CD14-positive monocyte (primary cell): Measurements from ENCODE around the gene NR2F1. TPM values are rescaled to one million over a fixed set of nuclear protein-coding genes. Genes with fewer than 3 reads are reported as not detected.

ENCODE experiments used
- DNase-seq, 3 donors: peaks; one replicate each; pipeline ENCODE4 v3.0.0-alpha.2; 2011 to 2022
- H2AFZ ChIP-seq: 2 replicates; pipeline ENCODE4 v1.6.0; 2012; ENCODE audit warnings: mild to moderate bottlenecking, low read depth, low read length, inconsistent platforms; ENCODE audit not compliant: insufficient read depth, poor library complexity, severe bottlenecking
- H3K27ac ChIP-seq, 2 donors: 1 replicate in 1 of 2; 2 replicates in 1 of 2; pipeline ENCODE4 v1.5.1; 2012 to 2013; ENCODE audit warnings: low read length in 2 of 2, control low read depth in 1 of 2, inconsistent platforms in 1 of 2, low read depth in 1 of 2, mild to moderate bottlenecking in 1 of 2
- H3K27me3 ChIP-seq, 2 donors: one replicate each; pipeline versions ENCODE4 v1.6.0 to v1.6.1; 2011 to 2013; ENCODE audit warnings: low read length in 2 of 2; ENCODE audit not compliant: control insufficient read depth in 2 of 2, insufficient read depth in 2 of 2
- H3K36me3 ChIP-seq, 2 donors: replicated peaks in 1 of 2; 1 replicate in 1 of 2; 2 replicates in 1 of 2; pipeline versions ENCODE4 v1.5.1 to v1.6.1; 2012 to 2013; ENCODE audit warnings: low read length in 2 of 2, control low read depth in 1 of 2, inconsistent platforms in 1 of 2, mild to moderate bottlenecking in 1 of 2; ENCODE audit not compliant: insufficient read depth in 2 of 2, control insufficient read depth in 1 of 2
- H3K4me1 ChIP-seq, 2 donors: 1 replicate in 1 of 2; 2 replicates in 1 of 2; pipeline versions ENCODE4 v1.5.1 to v1.6.1; 2012 to 2013; ENCODE audit warnings: low read length in 2 of 2, control low read depth in 1 of 2, inconsistent platforms in 1 of 2, mild to moderate bottlenecking in 1 of 2, moderate library complexity in 1 of 2; ENCODE audit not compliant: insufficient read depth in 2 of 2, control insufficient read depth in 1 of 2
- H3K4me2 ChIP-seq: replicated peaks from 2 replicates; pipeline ENCODE3; 2012; ENCODE audit warnings: low read length, moderate library complexity, mild to moderate bottlenecking; ENCODE audit not compliant: poor library complexity, severe bottlenecking; ENCODE audit errors: extremely low read depth
- H3K4me3 ChIP-seq, 3 experiments: fragments of 200-600 bp in 1 of 3; sonication (generic) in 1 of 3; replicated peaks in 1 of 3; 1 replicate in 2 of 3; 2 replicates in 1 of 3; pipeline ENCODE4 v1.5.1; 2011 to 2013; ENCODE audit warnings: low read length in 3 of 3, mild to moderate bottlenecking in 3 of 3, control low read depth in 2 of 3, low read depth in 2 of 3, inconsistent platforms in 1 of 3, moderate library complexity in 1 of 3
- H3K79me2 ChIP-seq: 2 replicates; pipeline ENCODE4 v1.6.0; 2012; ENCODE audit warnings: mild to moderate bottlenecking, control low read depth, inconsistent platforms, low read length, moderate library complexity; ENCODE audit not compliant: insufficient read depth
- H3K9ac ChIP-seq: 2 replicates; pipeline ENCODE4 v1.6.0; 2017; ENCODE audit warnings: low read length, mild to moderate bottlenecking; ENCODE audit not compliant: insufficient read depth, poor library complexity, severe bottlenecking
- H3K9me3 ChIP-seq, 2 donors: replicated peaks in 1 of 2; 1 replicate in 1 of 2; 2 replicates in 1 of 2; pipeline versions ENCODE4 v1.5.1 to v1.6.1; 2012 to 2013; ENCODE audit warnings: low read length in 2 of 2, control low read depth in 1 of 2; ENCODE audit not compliant: control insufficient read depth in 1 of 2, insufficient read depth in 1 of 2
- H4K20me1 ChIP-seq: 2 replicates; pipeline ENCODE4 v1.6.0; 2012; ENCODE audit warnings: mild to moderate bottlenecking, low read length, control low read depth, moderate library complexity; ENCODE audit not compliant: insufficient read depth
- H3K27ac Mint-ChIP-seq, 7 donors: one replicate each; pipeline ENCODE4 v1.8.0; 2020; ENCODE audit warnings: mild to moderate bottlenecking in 7 of 7, mixed read lengths in 7 of 7, moderate library complexity in 6 of 7, inconsistent platforms in 2 of 7
- H3K27me3 Mint-ChIP-seq, 3 donors: one replicate each; pipeline ENCODE4 v1.8.0; 2021 to 2022; ENCODE audit warnings: low read depth in 3 of 3, mild to moderate bottlenecking in 3 of 3, mixed read lengths in 3 of 3, moderate library complexity in 3 of 3, inconsistent platforms in 1 of 3
- H3K36me3 Mint-ChIP-seq, 2 donors: one replicate each; pipeline ENCODE4 v1.8.0; 2020; ENCODE audit warnings: mixed read lengths in 2 of 2, inconsistent platforms in 1 of 2, mild to moderate bottlenecking in 1 of 2
- H3K4me1 Mint-ChIP-seq: one replicate; pipeline ENCODE4 v1.8.0; 2020; ENCODE audit warnings: mild to moderate bottlenecking, mixed read lengths
- H3K4me3 Mint-ChIP-seq, 2 donors: one replicate each; pipeline ENCODE4 v1.8.0; 2020; ENCODE audit warnings: mild to moderate bottlenecking in 2 of 2, mixed read lengths in 2 of 2, moderate library complexity in 1 of 2
- H3K9me3 Mint-ChIP-seq, 7 donors: one replicate each; pipeline ENCODE4 v1.8.0; 2020 to 2022; ENCODE audit warnings: mixed read lengths in 7 of 7, mild to moderate bottlenecking in 6 of 7, moderate library complexity in 6 of 7, inconsistent platforms in 2 of 7
- WGBS: methylation state at CpG from one replicate; pipeline ENCODE4 v1.1.5; 2013; ENCODE audit warnings: missing lambda C conversion rate; ENCODE audit not compliant: insufficient coverage; 5-methylcytosine and 5-hydroxymethylcytosine counted together
- intact Hi-C, 2 donors: fragments of 100-400 bp; cut with micrococcal nuclease; formaldehyde crosslinking; loops; one replicate each; pipeline versions ENCODE4 v1.15.0 to v1.15.1; 2023
- polyA plus RNA-seq, 3 donors: library from polyadenylated mRNA; depleted of rRNA in 1 of 3; unstranded in 2 of 3; stranded (reverse) in 1 of 3; fragments of 300-500 nt in 2 of 3; fragments of >200 nt in 1 of 3; fragmentation: Illumina TruSeq in 2 of 3; gene quantifications; 1 replicate in 2 of 3; 2 replicates in 1 of 3; pipeline ENCODE4 v1.2.3, GENCODE V29; 2012 to 2021
- TF ChIP-seq, protein P1 (sequence below): fragments of 200-600 bp; IDR thresholded peaks from one replicate; pipeline ENCODE4 v1.8.0; 2022; ENCODE audit warnings: antibody characterized with exemption, mild to moderate bottlenecking

The NR2F1 gene
- polyA plus RNA-seq, 3 donors, result not detected

DNA sequence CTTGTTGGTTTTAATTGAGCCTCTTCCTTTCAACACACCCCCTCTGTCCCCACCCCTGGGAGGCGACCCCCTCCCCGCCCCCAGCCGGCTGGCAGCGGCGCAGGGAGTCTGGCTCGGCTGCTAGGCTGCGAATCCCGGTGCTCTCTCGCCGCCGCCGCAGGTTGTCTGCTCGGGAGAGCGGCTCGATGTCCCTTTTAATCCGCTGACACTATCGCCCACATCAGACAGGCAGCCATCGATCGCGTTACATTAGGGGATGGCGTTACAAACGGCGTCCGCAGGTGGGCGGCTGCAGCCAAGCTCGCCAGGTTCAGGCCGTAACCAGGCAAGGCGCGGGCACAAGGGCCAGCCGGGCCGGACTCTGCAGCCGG, 3.3 kb upstream of the NR2F1 start:
- Mint-ChIP-seq H3K9me3 (peaks cover 0 to 23% (median 11%) of the 10 kb centered on the region in 7 donors), H3K4me3 (peak overlapping the region in 1 of 2 donors; percentile 66), H3K4me1 (peaks cover 28% of the 10 kb centered on the region), H3K27me3 (peaks cover 20 to 61% (median 20%) of the 10 kb centered on the region in 3 donors), H3K27ac (no peak overlapping the region), H3K36me3 (peaks cover 2 to 9% of the 10 kb centered on the region in 2 donors)
- TF ChIP-seq, protein P1, sequence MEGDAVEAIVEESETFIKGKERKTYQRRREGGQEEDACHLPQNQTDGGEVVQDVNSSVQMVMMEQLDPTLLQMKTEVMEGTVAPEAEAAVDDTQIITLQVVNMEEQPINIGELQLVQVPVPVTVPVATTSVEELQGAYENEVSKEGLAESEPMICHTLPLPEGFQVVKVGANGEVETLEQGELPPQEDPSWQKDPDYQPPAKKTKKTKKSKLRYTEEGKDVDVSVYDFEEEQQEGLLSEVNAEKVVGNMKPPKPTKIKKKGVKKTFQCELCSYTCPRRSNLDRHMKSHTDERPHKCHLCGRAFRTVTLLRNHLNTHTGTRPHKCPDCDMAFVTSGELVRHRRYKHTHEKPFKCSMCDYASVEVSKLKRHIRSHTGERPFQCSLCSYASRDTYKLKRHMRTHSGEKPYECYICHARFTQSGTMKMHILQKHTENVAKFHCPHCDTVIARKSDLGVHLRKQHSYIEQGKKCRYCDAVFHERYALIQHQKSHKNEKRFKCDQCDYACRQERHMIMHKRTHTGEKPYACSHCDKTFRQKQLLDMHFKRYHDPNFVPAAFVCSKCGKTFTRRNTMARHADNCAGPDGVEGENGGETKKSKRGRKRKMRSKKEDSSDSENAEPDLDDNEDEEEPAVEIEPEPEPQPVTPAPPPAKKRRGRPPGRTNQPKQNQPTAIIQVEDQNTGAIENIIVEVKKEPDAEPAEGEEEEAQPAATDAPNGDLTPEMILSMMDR, result no peak
- Histone ChIP-seq H2AFZ (peak overlapping the region; percentile 35), H3K27ac (no peak overlapping the region), H3K4me1 (peaks cover 31 to 49% of the 10 kb centered on the region in 2 donors), H3K4me3 (peak overlapping the region in 1 of 3 experiments; percentile 71), H3K36me3 (no peaks in the 10 kb centered on the region), H3K4me2 (peak overlapping the region; percentile 76), H4K20me1 (no peaks in the 10 kb centered on the region), H3K9ac (no peak overlapping the region), H3K9me3 (peaks cover 0 to 55% of the 10 kb centered on the region in 2 donors), H3K79me2 (no peaks in the 10 kb centered on the region), H3K27me3 (peaks cover 79 to 91% of the 10 kb centered on the region in 2 donors)
- no peak for DNase-seq
- 2% methylated on average over 32 of the region's 32 CpGs for WGBS
- intact Hi-C loops, result loop anchor here (5.0 to 10.0 kb wide), 2 partner anchors 218 to 335 kb away; no protein-coding TSS in a partner anchor

DNA sequence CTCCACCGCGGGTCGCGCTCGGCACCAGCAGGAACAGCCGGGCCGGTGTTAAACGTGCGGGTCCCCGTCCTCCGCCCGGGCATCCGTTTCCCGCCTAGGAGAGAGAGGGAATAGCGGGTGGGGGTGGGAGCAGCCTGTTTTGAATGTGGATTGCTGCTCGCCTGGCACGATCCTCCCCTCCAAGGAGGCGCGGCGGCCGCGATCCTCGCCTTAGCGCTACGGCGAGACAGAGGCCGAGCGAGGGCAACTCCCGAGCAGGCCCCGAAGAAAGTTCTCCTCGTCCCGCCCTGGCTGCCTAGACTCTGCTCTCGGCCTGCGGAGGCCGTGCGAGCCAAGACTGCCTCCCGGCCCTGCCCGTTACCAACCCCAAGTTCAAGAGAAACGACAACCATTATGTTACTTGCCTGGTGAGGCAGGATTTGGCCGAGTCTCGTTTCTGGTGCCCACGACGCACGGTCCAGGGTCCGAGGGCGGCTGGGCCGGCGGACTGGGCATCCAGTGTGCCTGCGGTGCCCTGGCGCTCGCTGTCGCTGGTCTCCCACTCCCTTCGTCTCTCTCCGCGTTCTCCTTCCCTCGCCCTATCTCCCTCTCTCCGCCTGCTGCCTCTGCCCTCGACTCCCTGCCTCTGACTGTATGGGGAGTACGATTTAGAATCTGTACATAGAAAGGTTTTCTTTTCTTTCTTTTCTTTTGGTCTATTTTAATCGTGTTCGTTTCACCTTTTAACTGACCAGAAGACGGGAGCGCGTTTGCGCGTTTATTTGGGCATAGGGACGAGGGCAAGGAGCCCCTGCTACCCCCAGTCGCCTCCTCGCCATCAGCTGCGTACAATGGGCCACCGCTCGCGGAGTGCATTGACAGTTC, 2.7 kb upstream of the NR2F1 start:
- Mint-ChIP-seq H3K36me3 (peaks cover 2 to 9% of the 10 kb centered on the region in 2 donors), H3K27me3 (peaks cover 17 to 57% (median 18%) of the 10 kb centered on the region in 3 donors), H3K9me3 (peaks cover 0 to 23% (median 9%) of the 10 kb centered on the region in 7 donors), H3K4me1 (peaks cover 30% of the 10 kb centered on the region), H3K4me3 (peak overlapping the region in 1 of 2 donors; percentile 66), H3K27ac (no peak overlapping the region)
- H3K79me2 ChIP-seq, result no peaks in the 10 kb centered on the region
- peaks cover 33 to 51% of the 10 kb centered on the region in 2 donors for H3K4me1 ChIP-seq
- H3K4me3 ChIP-seq, result peak overlapping the region in 1 of 3 experiments; percentile 71
- TF ChIP-seq, protein P1, result no peak
- no peak overlapping the region for H3K27ac ChIP-seq
- no peaks in the 10 kb centered on the region for H3K36me3 ChIP-seq
- DNase-seq, result no peak
- no peak overlapping the region for H3K9ac ChIP-seq
- no peaks in the 10 kb centered on the region for H4K20me1 ChIP-seq
- WGBS, result 4% methylated on average over 63 of the region's 73 CpGs
- intact Hi-C loops, result loop anchor here (5.0 to 10.0 kb wide), 2 partner anchors 217 to 335 kb away; no protein-coding TSS in a partner anchor
- H3K9me3 ChIP-seq, result peaks cover 0 to 51% of the 10 kb centered on the region in 2 donors
- peak overlapping the region; percentile 50 for H2AFZ ChIP-seq
- peak overlapping the region; percentile 76 for H3K4me2 ChIP-seq
- H3K27me3 ChIP-seq, result peaks cover 75 to 88% of the 10 kb centered on the region in 2 donors
